ENCODE results near the gene CALML6.

The CALML6 gene

DNA sequence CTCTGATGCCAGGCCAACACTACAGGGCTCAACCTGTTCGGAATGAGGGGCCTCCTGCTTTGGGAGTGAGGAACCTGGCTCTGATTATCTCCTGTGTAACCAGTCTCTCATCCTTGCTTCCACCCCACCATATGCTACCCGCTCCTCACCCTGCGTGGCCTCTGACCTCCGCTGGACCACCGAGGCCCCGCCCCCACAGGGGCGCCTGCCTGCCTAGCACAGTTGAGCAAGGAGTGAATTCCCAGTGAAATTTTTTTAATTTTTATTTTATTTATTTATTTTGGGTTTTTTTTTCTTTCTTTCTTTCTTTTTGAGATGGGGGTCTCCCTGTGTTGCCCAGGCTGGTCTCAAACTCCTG lies 22.3 kb upstream of the CALML6 start:
- DNase-seq: no peak

- DNase-seq: no peak
Measured at GRCh38 chr1:1893291-1893985, 21.6 kb upstream of the CALML6 start.

DNA sequence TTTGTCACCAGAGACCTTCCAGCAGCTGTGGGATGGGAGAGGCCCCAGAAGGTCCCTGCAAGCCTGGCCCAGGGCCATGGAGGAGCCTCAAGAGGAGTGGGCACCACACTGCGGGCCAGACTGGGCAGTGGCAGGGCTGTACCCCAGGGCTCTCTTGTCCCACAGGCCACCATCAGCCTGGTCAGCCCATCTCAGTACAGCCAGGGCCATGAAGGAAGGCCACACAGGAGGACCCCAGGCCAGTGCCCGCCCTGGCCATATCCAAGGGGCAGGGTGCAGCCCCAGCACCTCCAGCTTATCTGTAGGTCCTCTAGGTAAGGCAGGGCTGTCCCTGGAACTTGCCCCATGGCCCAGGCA lies 21.1 kb upstream of the CALML6 start:
- no peak for DNase-seq

GRCh38 chr1:1894354-1895059 lies 20.6 kb upstream of the CALML6 start:
- no peak for DNase-seq

DNA sequence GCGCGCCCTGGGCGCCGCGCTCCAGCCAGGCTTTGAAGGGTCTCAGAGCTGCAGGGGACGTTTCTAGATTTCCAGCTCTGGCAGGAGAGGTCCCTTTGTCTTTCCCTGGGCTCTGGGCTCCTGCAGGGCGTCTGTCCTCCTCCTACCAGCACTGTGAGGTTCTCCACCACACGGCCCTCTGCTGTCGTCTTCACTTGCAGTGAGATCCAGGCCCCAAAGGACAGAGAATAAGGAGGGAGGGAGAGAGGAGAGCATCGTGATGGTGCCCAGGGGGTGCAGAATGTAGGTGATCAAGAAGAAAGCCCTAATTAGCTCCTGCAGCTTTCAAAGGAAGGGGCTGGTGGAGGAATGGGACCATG lies 20.0 kb upstream of the CALML6 start:
- no peak for DNase-seq

DNA sequence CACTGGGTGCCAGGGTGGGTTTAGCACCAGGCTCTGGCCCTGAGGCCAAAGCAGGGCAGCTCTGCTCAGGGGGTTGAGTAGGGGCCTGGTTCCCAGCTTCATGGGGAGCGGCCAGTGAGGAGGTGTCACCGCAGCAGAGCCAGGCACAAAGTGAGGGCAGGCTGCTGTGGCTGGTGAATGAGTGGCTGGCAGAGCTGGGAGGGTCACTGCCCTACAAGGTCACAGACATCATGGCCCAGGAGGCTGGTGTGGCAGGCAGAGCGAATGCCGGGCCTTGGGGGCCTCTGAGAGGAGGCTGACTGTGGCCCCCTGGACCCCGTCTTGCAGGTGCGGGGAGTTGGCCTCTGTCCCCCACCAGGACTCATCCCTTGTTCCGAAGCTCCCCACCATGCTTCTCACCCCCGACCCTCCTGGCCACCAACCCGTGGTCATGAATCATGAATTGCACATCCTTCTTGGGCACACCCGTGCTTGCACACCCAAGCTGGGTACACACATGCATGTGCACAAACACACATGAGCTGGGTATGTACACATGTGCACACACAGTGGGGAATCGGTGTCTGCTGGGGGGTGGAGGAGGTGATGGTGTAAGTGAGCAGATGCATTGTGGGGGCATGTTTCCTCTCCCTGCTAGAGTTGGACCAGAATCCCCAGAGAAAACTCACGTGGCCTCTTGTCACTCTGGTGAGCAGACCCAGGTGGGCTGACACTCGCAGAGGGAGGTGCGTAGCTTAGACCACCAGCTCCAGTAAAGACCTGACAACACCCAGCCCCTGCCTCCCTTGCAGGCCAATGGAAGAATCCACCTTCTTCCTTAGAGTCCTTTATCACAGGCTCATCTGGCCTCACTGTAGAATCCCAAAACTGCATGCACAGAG lies 19.4 kb upstream of the CALML6 start:
- DNase-seq: no peak

- DNase-seq: no peak
Measured at GRCh38 chr1:1898246-1898933, 16.7 kb upstream of the CALML6 start.

DNA sequence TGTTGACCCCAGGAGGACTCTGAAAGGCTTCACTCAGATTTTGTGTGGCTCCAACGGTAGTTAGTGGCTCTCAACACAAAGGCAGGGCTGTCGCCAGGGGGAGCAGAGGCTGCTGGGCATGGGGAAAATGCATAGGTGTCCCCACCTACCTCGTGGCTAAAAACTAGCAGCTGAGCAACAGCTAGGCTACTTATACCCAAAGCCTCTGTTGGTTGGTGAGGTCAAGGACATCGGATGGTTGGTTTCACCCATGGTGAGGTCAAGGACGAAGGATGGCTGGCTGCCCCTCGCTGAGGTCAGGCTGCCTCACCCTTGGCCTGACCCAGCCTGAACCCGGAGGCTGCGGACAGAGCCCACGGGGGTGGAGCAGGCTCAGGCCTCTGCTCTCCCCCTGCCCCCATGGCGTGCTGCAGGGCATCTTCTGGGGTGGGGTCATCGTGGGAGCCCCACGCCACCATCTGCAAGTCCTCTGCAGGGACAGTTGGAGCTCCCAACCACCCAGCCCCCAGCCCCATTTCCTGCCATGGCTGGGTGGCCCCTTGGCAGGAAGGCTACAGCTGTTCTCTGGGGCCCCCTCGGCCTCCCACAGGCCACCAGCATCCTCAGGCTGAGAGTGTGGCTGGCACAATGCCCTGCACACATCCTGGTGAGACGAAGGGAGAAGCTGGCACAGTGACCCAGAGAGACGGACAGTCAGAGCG lies 15.6 kb upstream of the CALML6 start:
- no peak for DNase-seq

GRCh38 chr1:1899967-1900327 lies 15.1 kb upstream of the CALML6 start:
- DNase-seq: no peak

DNA sequence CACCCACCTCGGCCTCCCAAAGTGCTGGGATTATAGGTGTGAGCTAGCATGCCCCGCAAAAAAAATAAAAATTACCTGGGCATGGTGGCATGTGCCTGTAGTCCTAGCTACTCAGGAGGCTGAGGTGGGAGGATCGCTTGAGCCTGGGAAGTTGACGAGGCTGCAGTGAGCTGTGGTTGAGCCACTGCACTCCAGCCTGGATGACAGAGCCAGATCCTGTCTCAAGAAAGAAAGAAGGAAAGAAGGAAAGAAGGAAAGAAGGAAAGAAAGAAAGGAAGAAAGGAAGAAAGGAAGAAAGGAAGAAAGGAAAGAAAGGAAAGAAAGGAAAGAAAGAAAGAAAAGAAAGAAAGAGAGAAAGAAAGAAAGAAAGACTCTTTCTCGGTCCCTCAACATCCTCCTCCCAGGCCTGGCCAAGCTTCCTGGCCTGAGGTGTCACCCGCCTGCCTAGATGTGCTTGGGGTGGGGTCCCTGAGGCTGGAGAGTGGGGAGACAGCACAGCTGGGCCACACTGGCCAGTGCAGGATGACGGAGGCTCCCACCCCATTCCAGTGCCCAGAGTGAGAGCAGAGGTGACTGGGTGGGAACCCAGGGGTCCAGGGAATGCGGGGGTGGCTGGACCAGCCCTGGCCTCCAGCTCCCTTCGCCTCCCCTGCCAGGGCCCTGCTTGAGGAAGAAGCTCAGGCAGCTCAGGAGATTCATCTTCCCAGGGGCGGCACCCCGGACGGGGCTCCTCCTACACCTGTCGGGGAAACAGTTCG lies 14.0 kb upstream of the CALML6 start:
- DNase-seq: no peak

DNA sequence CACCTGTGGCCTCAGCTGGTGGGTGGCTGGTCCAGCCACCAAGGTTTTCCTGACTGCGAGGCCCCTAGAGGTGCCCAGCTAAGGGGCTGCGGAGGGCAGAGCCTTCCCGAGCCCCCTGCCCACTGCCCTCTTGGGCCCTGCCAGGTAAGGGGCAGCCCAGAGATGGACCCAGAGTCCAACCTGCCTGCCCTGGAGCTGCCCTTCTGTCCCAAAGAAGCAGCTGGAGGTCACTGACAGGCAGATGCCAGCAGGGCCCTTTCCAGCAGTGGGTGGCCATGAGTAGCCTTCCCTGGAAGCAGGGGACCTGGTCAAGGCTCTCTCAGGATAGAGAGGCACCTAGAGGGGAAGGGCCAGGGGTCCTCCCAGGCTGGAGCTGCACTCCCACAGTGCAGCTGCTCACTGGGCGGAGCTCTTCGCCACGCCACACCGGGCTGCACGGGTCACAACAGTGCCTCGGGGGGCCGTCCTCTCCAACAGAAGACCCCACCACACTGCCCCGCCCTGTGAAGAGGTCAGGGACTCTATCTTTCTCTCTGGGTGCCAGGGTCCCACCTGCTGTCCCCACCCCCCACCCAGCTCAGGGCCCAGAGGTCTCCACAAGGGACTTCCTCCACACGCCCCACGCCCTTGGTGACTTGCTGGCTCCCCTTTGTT lies 13.3 kb upstream of the CALML6 start:
- no peak for DNase-seq

DNA sequence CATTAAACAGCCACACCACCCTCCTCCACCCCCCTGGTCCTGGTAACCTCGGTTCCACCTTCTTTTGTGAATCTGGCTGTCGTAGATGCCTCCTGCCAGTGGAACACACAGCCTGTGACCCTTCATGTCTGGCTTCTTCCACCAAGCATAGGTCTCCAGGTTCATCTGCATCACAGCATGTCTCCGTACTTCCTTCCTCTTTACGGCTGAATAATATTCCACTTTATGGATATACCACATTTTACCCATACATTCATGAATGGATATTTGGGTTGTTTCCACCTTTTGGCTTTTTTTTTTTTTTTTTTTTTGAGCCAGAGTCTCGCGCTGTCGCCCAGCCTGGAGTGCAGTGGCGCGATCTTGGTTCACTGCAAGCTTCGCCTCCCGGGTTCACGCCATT lies 11.8 kb upstream of the CALML6 start:
- DNase-seq: no peak

- peak; percentile 80 for DNase-seq
Measured at GRCh38 chr1:1906185-1907097, 8.6 kb upstream of the CALML6 start.

DNA sequence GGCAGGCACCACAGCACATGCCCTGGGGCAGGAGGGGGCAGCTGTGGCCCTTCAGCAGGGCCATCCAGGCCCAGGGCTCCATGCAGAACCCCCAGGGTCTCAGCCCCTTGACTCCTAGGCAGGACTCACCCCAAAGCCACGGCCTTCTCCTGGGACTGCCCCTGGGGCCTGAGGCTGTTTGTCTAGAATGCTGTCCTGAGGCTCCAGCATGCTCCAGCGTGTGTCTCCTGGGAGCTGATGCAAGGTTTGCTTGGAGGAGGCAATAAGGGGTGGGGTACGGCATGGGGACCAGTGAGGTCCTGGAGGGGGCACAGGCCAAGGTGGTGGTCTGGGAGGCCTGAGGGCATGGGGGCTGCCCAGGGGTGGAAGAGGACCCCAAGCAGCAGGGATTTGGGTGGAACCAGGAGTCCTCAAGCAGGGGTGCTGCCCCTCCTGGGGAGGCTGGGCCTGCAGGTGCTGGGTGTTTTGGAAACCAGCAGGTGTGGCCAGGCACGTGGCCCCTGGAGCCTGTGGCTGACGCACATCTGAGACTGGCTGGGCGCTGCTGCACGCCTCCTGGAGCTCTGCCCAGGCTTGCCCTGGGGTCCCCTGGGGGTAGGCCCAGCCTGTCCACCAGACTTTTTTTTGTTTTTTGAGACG lies 7.8 kb upstream of the CALML6 start:
- DNase-seq: no peak

GRCh38 chr1:1908506-1908791 lies 6.6 kb upstream of the CALML6 start:
- DNase-seq: no peak

- DNase-seq: no peak
Measured at GRCh38 chr1:1910033-1910465, 5.0 kb upstream of the CALML6 start.

- no peak for DNase-seq
Measured at GRCh38 chr1:1910651-1911331, 4.3 kb upstream of the CALML6 start.

DNA sequence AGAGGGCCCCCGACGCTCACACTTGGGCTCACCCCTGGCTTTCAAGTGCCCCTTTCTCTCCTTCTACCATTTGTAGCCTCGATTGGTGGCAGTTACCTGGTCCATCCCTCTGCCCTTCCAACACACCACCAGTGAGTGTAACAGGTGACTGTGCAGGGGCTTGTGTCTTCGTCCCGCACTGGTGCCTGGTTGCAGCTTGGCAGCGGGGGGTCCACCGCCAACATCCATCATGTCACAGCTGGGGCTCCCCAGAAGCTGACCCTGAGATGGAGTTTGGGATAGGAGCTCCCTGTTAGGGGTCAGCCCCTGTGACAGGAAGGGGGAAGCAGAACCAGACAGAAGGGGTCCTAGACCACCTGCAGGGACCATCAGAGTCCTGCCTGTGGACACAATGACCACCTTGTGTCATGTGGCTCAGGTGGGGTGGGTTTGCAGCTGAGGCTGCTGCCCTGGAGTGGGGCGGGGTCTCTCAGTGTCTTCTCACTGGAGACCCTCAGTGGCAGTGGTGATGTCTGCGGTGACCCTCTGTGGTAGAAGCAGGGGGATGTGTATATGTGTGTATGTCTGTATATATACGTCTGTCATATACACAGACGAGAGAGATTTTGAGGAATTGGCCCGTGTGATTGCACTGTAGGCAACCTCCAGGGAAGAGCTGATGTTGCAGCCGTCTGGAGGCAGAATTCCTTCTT lies 3.6 kb upstream of the CALML6 start:
- DNase-seq: no peak

Measured in activated CD4-positive, alpha-beta T cell treated with anti-CD3 and anti-CD28 coated beads, Interleukin-2, Interleukin-6, amounts not matched to agents 100 ng/mL and 50 ng/mL, durations not matched to agents 16 hours and 8 hours (primary cell).